ENCODE results near the gene DAAM2.

DNA sequence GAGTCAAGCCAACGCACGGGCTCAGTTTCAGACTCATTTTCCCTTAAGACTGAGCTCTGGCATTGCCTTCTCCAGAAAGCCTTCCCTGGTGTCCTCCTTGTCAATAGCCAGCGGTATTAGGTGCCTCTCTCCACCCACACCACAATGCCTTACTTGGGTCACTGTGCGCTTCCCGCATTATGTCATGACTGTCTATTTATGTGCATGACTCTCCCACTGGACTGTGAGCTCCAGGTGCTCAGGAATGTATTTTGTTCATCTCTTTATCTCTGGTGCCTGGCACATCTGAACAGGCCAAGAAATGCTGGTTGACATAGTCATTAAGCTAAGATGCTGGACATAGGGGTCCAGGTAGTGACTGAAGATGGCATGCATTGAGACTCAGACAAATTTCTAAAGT is 42.7 kb downstream of the DAAM2 start:
- no peak for TF ChIP-seq CTCF (conservative IDR thresholded peaks at IDR 0.05 in 1 of 2, IDR thresholded peaks at IDR 0.05 in 1 of 2; ENCODE audit: low read depth in 1 of 2, low read length in 2 of 2)
- no peak for TF ChIP-seq EZH2 (IDR thresholded peaks at IDR 0.05; ENCODE audit: low read length, missing control alignments)
